Measurements from ENCODE around the gene SF3A2. TPM values are rescaled to one million over a fixed set of nuclear protein-coding genes. Genes with fewer than 3 reads are reported as not detected.
A peak's percentile ranks its signal among the peaks of the same experiment; 100 is the strongest.
"Not testable (repeated sequence)": the region's sequence is repeated elsewhere in the genome, so short reads cannot be mapped to it uniquely, and the experiment has no call there.

The SF3A2 gene
- total RNA-seq, 1 donor from 2014 or later, result 37.6 TPM

- not testable (repeated sequence) for H3K4me1 ChIP-seq (ENCODE audit: control insufficient read depth in 3 of 3, insufficient read depth in 3 of 3, low read length in 3 of 3); H3K36me3 ChIP-seq (ENCODE audit: control insufficient read depth in 3 of 3, insufficient read depth in 3 of 3, low read length in 3 of 3); H3K27ac ChIP-seq (ENCODE audit: low read depth, low read length); H3K9me3 ChIP-seq (ENCODE audit: control insufficient read depth in 3 of 3, low read length in 3 of 3)
- peak overlapping the region in 1 of 3 donors; percentile 54 for H3K9ac ChIP-seq (ENCODE audit: low read depth in 1 of 3, low read length in 3 of 3)
- H3K4me3 ChIP-seq (ENCODE audit: low read length in 3 of 3), result peak overlapping the region in 2 of 3 donors; percentile 6 to 14
- H3K27me3 ChIP-seq (ENCODE audit: control insufficient read depth in 3 of 3, insufficient read depth in 3 of 3, low read length in 3 of 3), result peaks cover 0 to 10% (median 6%) of the 10 kb centered on the region in 3 donors
These were observed 44.8 kb downstream of the SF3A2 start for GRCh38 chr19:2281265-2282061.

GRCh38 chr19:2282062-2282861, 45.6 kb downstream of the SF3A2 start, which contains the start of gene PEAK3:
Gene PEAK3, minus strand, starts transcription at chr19:2282175. Its CDS starts 1,244 bp downstream, at chr19:2280931.
- H3K4me1 ChIP-seq (ENCODE audit: control insufficient read depth in 3 of 3, insufficient read depth in 3 of 3, low read length in 3 of 3), result peaks cover 0 to 3% (median 0%) of the 10 kb centered on the region in 3 donors
- no peaks in the 10 kb centered on the region for H3K36me3 ChIP-seq (ENCODE audit: control insufficient read depth in 3 of 3, insufficient read depth in 3 of 3, low read length in 3 of 3)
- H3K9me3 ChIP-seq (ENCODE audit: control insufficient read depth in 3 of 3, low read length in 3 of 3), result no peaks in the 10 kb centered on the region
- peaks cover under 1 to 15% (median 11%) of the 10 kb centered on the region in 3 donors for H3K27me3 ChIP-seq (ENCODE audit: control insufficient read depth in 3 of 3, insufficient read depth in 3 of 3, low read length in 3 of 3)
- H3K9ac ChIP-seq (ENCODE audit: low read depth in 1 of 3, low read length in 3 of 3), result peak within 1 kb of the TSS in 1 of 3 donors; percentile 54
- H3K4me3 ChIP-seq (ENCODE audit: low read length in 3 of 3), result peak within 1 kb of the TSS in 2 of 3 donors; percentile 14 to 45
- no peak within 1 kb of the TSS for H3K27ac ChIP-seq (ENCODE audit: low read depth, low read length)

- no peak overlapping the region for H3K27ac ChIP-seq (ENCODE audit: low read depth, low read length)
- no peaks in the 10 kb centered on the region for H3K36me3 ChIP-seq (ENCODE audit: control insufficient read depth in 3 of 3, insufficient read depth in 3 of 3, low read length in 3 of 3)
These were observed 46.2 kb downstream of the SF3A2 start for GRCh38 chr19:2282862-2283237.

GRCh38 chr19:2283835-2284507, 47.3 kb downstream of the SF3A2 start:
- Histone ChIP-seq H3K9ac (ENCODE audit: low read depth in 1 of 3, low read length in 3 of 3) (no peak overlapping the region), H3K36me3 (ENCODE audit: control insufficient read depth in 3 of 3, insufficient read depth in 3 of 3, low read length in 3 of 3) (no peaks in the 10 kb centered on the region), H3K27ac (ENCODE audit: low read depth, low read length) (no peak overlapping the region), H3K27me3 (ENCODE audit: control insufficient read depth in 3 of 3, insufficient read depth in 3 of 3, low read length in 3 of 3) (peaks cover 16 to 28% (median 26%) of the 10 kb centered on the region in 3 donors), H3K9me3 (ENCODE audit: control insufficient read depth in 3 of 3, low read length in 3 of 3) (no peaks in the 10 kb centered on the region), H3K4me1 (ENCODE audit: control insufficient read depth in 3 of 3, insufficient read depth in 3 of 3, low read length in 3 of 3) (peaks cover 2 to 4% (median 3%) of the 10 kb centered on the region in 3 donors), H3K4me3 (ENCODE audit: low read length in 3 of 3) (no peak overlapping the region)

More at GRCh38 chr19:2282862-2283237, 46.2 kb downstream of the SF3A2 start:
- no peak overlapping the region for H3K9ac ChIP-seq (ENCODE audit: low read depth in 1 of 3, low read length in 3 of 3)
- no peaks in the 10 kb centered on the region for H3K9me3 ChIP-seq (ENCODE audit: control insufficient read depth in 3 of 3, low read length in 3 of 3)
- peaks cover 0 to 3% (median 0%) of the 10 kb centered on the region in 3 donors for H3K4me1 ChIP-seq (ENCODE audit: control insufficient read depth in 3 of 3, insufficient read depth in 3 of 3, low read length in 3 of 3)
- H3K4me3 ChIP-seq (ENCODE audit: low read length in 3 of 3), result no peak overlapping the region
- peaks cover 6 to 17% (median 16%) of the 10 kb centered on the region in 3 donors for H3K27me3 ChIP-seq (ENCODE audit: control insufficient read depth in 3 of 3, insufficient read depth in 3 of 3, low read length in 3 of 3)

- H3K4me1 ChIP-seq (ENCODE audit: control insufficient read depth in 3 of 3, insufficient read depth in 3 of 3, low read length in 3 of 3), result peaks cover 6 to 21% (median 16%) of the 10 kb centered on the region in 3 donors
- no peaks in the 10 kb centered on the region for H3K9me3 ChIP-seq (ENCODE audit: control insufficient read depth in 3 of 3, low read length in 3 of 3)
- no peak overlapping the region for H3K27ac ChIP-seq (ENCODE audit: low read depth, low read length)
- H3K9ac ChIP-seq (ENCODE audit: low read depth in 1 of 3, low read length in 3 of 3), result no peak overlapping the region
- peaks cover 41 to 53% (median 51%) of the 10 kb centered on the region in 3 donors for H3K27me3 ChIP-seq (ENCODE audit: control insufficient read depth in 3 of 3, insufficient read depth in 3 of 3, low read length in 3 of 3)
- H3K36me3 ChIP-seq (ENCODE audit: control insufficient read depth in 3 of 3, insufficient read depth in 3 of 3, low read length in 3 of 3), result no peaks in the 10 kb centered on the region
- H3K4me3 ChIP-seq (ENCODE audit: low read length in 3 of 3), result no peak overlapping the region
These were observed 49.9 kb downstream of the SF3A2 start for GRCh38 chr19:2286402-2287140.

- no peak overlapping the region for H3K27ac ChIP-seq (ENCODE audit: low read depth, low read length)
These were observed 51.1 kb downstream of the SF3A2 start for GRCh38 chr19:2287585-2288337.

GRCh38 chr19:2288338-2288817, 51.8 kb downstream of the SF3A2 start:
- Histone ChIP-seq H3K9ac (ENCODE audit: low read depth in 1 of 3, low read length in 3 of 3) (no peak overlapping the region), H3K9me3 (ENCODE audit: control insufficient read depth in 3 of 3, low read length in 3 of 3) (no peaks in the 10 kb centered on the region), H3K4me3 (ENCODE audit: low read length in 3 of 3) (no peak overlapping the region), H3K27me3 (ENCODE audit: control insufficient read depth in 3 of 3, insufficient read depth in 3 of 3, low read length in 3 of 3) (peaks cover 49 to 64% (median 63%) of the 10 kb centered on the region in 3 donors), H3K4me1 (ENCODE audit: control insufficient read depth in 3 of 3, insufficient read depth in 3 of 3, low read length in 3 of 3) (peaks cover 3 to 21% (median 16%) of the 10 kb centered on the region in 3 donors), H3K27ac (ENCODE audit: low read depth, low read length) (no peak overlapping the region), H3K36me3 (ENCODE audit: control insufficient read depth in 3 of 3, insufficient read depth in 3 of 3, low read length in 3 of 3) (no peaks in the 10 kb centered on the region)

More at GRCh38 chr19:2287585-2288337, 51.1 kb downstream of the SF3A2 start:
- Histone ChIP-seq H3K4me3 (ENCODE audit: low read length in 3 of 3) (no peak overlapping the region), H3K9me3 (ENCODE audit: control insufficient read depth in 3 of 3, low read length in 3 of 3) (no peaks in the 10 kb centered on the region), H3K4me1 (ENCODE audit: control insufficient read depth in 3 of 3, insufficient read depth in 3 of 3, low read length in 3 of 3) (peaks cover 3 to 21% (median 16%) of the 10 kb centered on the region in 3 donors), H3K36me3 (ENCODE audit: control insufficient read depth in 3 of 3, insufficient read depth in 3 of 3, low read length in 3 of 3) (no peaks in the 10 kb centered on the region), H3K9ac (ENCODE audit: low read depth in 1 of 3, low read length in 3 of 3) (no peak overlapping the region), H3K27me3 (ENCODE audit: control insufficient read depth in 3 of 3, insufficient read depth in 3 of 3, low read length in 3 of 3) (peaks cover 48 to 63% (median 62%) of the 10 kb centered on the region in 3 donors)

GRCh38 chr19:2288818-2289713, 52.4 kb downstream of the SF3A2 start:
- Histone ChIP-seq H3K4me1 (ENCODE audit: control insufficient read depth in 3 of 3, insufficient read depth in 3 of 3, low read length in 3 of 3) (peaks cover 5 to 25% (median 19%) of the 10 kb centered on the region in 3 donors), H3K36me3 (ENCODE audit: control insufficient read depth in 3 of 3, insufficient read depth in 3 of 3, low read length in 3 of 3) (no peaks in the 10 kb centered on the region), H3K27me3 (ENCODE audit: control insufficient read depth in 3 of 3, insufficient read depth in 3 of 3, low read length in 3 of 3) (peaks cover 49 to 69% (median 68%) of the 10 kb centered on the region in 3 donors), H3K27ac (ENCODE audit: low read depth, low read length) (no peak overlapping the region), H3K9me3 (ENCODE audit: control insufficient read depth in 3 of 3, low read length in 3 of 3) (no peaks in the 10 kb centered on the region), H3K9ac (ENCODE audit: low read depth in 1 of 3, low read length in 3 of 3) (no peak overlapping the region), H3K4me3 (ENCODE audit: low read length in 3 of 3) (no peak overlapping the region)
